DND-41 (cell line): ENCODE results near the gene MDH2.
"Not testable (repeated sequence)": the region's sequence is repeated elsewhere in the genome, so short reads cannot be mapped to it uniquely, and the experiment has no call there.

Experiments
- ATAC-seq: fragments of 200-7000 bp; cut with Tn5 transposase; 3 replicates; pipeline ENCODE4 v1.9.1; 2021; ENCODE audit warnings: low read depth; ENCODE audit not compliant: insufficient read depth
- DNase-seq: peaks from one replicate; pipeline ENCODE4 v3.0.0-alpha.2; 2020
- H2AFZ ChIP-seq: 2 replicates; pipeline ENCODE4 v1.6.0; 2012; ENCODE audit warnings: low read depth, low read length
- H3K27ac ChIP-seq: 2 replicates; pipeline ENCODE4 v1.5.1; 2012; ENCODE audit warnings: low read length, inconsistent platforms
- H3K27me3 ChIP-seq: fragments of 200-600 bp; sonication (generic); 2 replicates; pipeline ENCODE4 v1.6.0; 2012; ENCODE audit warnings: low read length, mild to moderate bottlenecking, inconsistent platforms; ENCODE audit not compliant: insufficient read depth, poor library complexity
- H3K36me3 ChIP-seq: 2 replicates; pipeline ENCODE4 v1.5.1; 2012; ENCODE audit warnings: low read length, inconsistent platforms; ENCODE audit not compliant: insufficient read depth
- H3K4me1 ChIP-seq: 2 replicates; pipeline ENCODE4 v1.5.1; 2012; ENCODE audit warnings: mild to moderate bottlenecking, low read length; ENCODE audit not compliant: insufficient read depth
- H3K4me2 ChIP-seq: 2 replicates; pipeline ENCODE4 v1.6.0; 2012; ENCODE audit warnings: mild to moderate bottlenecking, moderate library complexity, low read length, inconsistent platforms; ENCODE audit not compliant: insufficient read depth
- H3K4me3 ChIP-seq, 2 experiments: fragments of 200-600 bp in 1 of 2; shearing (Covaris generic) in 1 of 2; 2 replicates each; pipeline ENCODE4 v1.5.1; 2012 to 2016; ENCODE audit warnings: inconsistent platforms in 2 of 2, low read length in 2 of 2, mild to moderate bottlenecking in 2 of 2, low read depth in 1 of 2, moderate library complexity in 1 of 2
- H3K79me2 ChIP-seq: 2 replicates; pipeline ENCODE4 v1.6.0; 2012; ENCODE audit warnings: low read length, inconsistent platforms; ENCODE audit not compliant: insufficient read depth
- H3K9ac ChIP-seq: 2 replicates; pipeline ENCODE4 v1.6.0; 2012; ENCODE audit warnings: low read depth, mild to moderate bottlenecking, inconsistent platforms, low read length, moderate library complexity
- H3K9me3 ChIP-seq: 2 replicates; pipeline ENCODE4 v1.5.1; 2012; ENCODE audit warnings: low read length, moderate library complexity, mild to moderate bottlenecking, inconsistent platforms; ENCODE audit not compliant: insufficient read depth, severe bottlenecking
- H4K20me1 ChIP-seq: 2 replicates; pipeline ENCODE4 v1.6.0; 2012; ENCODE audit warnings: low read length; ENCODE audit not compliant: insufficient read depth
- EZH2 ChIP-seq: IDR thresholded peaks from 3 replicates; pipeline ENCODE4 v1.6.1; 2012; ENCODE audit warnings: borderline replicate concordance, low read depth, mild to moderate bottlenecking, moderate library complexity, low read length, inconsistent platforms; ENCODE audit not compliant: severe bottlenecking
- TF ChIP-seq, protein P1 (sequence below): IDR thresholded peaks from 2 replicates; pipeline ENCODE4 v1.5.1; 2012; ENCODE audit warnings: borderline replicate concordance, low read length, moderate library complexity, mild to moderate bottlenecking; ENCODE audit not compliant: poor library complexity, severe bottlenecking; ENCODE audit errors: extremely low read depth

The MDH2 gene

GRCh38 chr7:76080204-76080603 lies 32.3 kb downstream of the MDH2 start:
- TF ChIP-seq, protein P1, sequence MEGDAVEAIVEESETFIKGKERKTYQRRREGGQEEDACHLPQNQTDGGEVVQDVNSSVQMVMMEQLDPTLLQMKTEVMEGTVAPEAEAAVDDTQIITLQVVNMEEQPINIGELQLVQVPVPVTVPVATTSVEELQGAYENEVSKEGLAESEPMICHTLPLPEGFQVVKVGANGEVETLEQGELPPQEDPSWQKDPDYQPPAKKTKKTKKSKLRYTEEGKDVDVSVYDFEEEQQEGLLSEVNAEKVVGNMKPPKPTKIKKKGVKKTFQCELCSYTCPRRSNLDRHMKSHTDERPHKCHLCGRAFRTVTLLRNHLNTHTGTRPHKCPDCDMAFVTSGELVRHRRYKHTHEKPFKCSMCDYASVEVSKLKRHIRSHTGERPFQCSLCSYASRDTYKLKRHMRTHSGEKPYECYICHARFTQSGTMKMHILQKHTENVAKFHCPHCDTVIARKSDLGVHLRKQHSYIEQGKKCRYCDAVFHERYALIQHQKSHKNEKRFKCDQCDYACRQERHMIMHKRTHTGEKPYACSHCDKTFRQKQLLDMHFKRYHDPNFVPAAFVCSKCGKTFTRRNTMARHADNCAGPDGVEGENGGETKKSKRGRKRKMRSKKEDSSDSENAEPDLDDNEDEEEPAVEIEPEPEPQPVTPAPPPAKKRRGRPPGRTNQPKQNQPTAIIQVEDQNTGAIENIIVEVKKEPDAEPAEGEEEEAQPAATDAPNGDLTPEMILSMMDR: no peak
- TF ChIP-seq EZH2: no peak
- no peak for ATAC-seq
- Histone ChIP-seq H3K79me2 (no peaks in the 10 kb centered on the region), H3K27me3 (no peaks in the 10 kb centered on the region), H3K4me3 (no peak overlapping the region), H3K9me3 (no peaks in the 10 kb centered on the region), H4K20me1 (no peaks in the 10 kb centered on the region), H2AFZ (no peak overlapping the region), H3K36me3 (no peaks in the 10 kb centered on the region), H3K27ac (no peak overlapping the region), H3K4me1 (peaks cover 7% of the 10 kb centered on the region), H3K4me2 (no peak overlapping the region), H3K9ac (no peak overlapping the region)
- DNase-seq: no peak

- not testable (repeated sequence) for DNase-seq, H2AFZ ChIP-seq, H3K9ac ChIP-seq, H3K36me3 ChIP-seq, H3K4me2 ChIP-seq, H3K4me1 ChIP-seq, ATAC-seq, H3K79me2 ChIP-seq, H3K9me3 ChIP-seq, H3K27ac ChIP-seq, H4K20me1 ChIP-seq, H3K4me3 ChIP-seq, H3K27me3 ChIP-seq
Observed at GRCh38 chr7:76084115-76084514, 36.2 kb downstream of the MDH2 start.

DNA sequence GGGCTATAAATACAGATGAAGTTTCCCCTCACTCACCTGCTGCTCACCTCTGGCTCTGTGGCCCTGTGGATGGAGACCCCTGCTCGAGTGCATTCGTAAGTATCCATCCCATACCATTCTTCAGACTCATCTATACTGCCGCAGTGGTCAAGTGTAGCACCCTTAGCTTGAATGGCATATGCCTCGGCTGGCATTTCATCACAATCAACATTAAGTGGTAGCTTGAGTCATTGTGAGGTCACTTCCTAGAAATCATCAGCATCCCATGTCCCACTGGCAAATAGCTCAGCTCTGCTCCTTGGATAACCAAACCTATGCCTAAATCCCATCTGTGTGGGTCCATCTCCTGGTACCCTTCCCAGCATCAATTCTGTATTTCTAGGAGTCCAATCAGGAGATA lies 38.2 kb downstream of the MDH2 start:
- Histone ChIP-seq H3K4me3 (no peak overlapping the region), H3K79me2 (no peaks in the 10 kb centered on the region), H3K9ac (no peak overlapping the region), H3K27ac (no peak overlapping the region), H3K9me3 (no peaks in the 10 kb centered on the region), H3K4me2 (no peak overlapping the region), H3K27me3 (peaks cover 3% of the 10 kb centered on the region), H2AFZ (no peak overlapping the region), H3K36me3 (no peaks in the 10 kb centered on the region), H4K20me1 (no peaks in the 10 kb centered on the region), H3K4me1 (no peaks in the 10 kb centered on the region)
- TF ChIP-seq EZH2: no peak
- TF ChIP-seq, protein P1: no peak
- no peak for ATAC-seq
- no peak for DNase-seq

- not testable (repeated sequence) for H2AFZ ChIP-seq, H3K27me3 ChIP-seq, H3K4me1 ChIP-seq, H3K4me3 ChIP-seq, H4K20me1 ChIP-seq, DNase-seq, H3K4me2 ChIP-seq, H3K9me3 ChIP-seq, H3K27ac ChIP-seq, ATAC-seq, H3K9ac ChIP-seq, H3K79me2 ChIP-seq, H3K36me3 ChIP-seq
Observed at GRCh38 chr7:76087362-76087791, 39.5 kb downstream of the MDH2 start.
